ENCODE data around the gene GLRA2.

GRCh38 chrX:14506866-14507265 is 22.5 kb upstream of the GLRA2 start:
- TF ChIP-seq CTCF (IDR thresholded peaks at IDR 0.05; ENCODE audit: low read depth, low read length) (no peak), EZH2phosphoT487 (IDR thresholded peaks at IDR 0.05; ENCODE audit: low read depth) (no peak)

Data from OCI-LY3 (cell line).